H1 (cell line): ENCODE results near the gene RGS8. TPM values are rescaled to one million over a fixed set of nuclear protein-coding genes. Genes with fewer than 3 reads are reported as not detected.
A peak's percentile ranks its signal among the peaks of the same experiment; 100 is the strongest.

ENCODE experiments used
- polyA plus RNA-seq, 7 experiments: library from polyadenylated mRNA; depleted of rRNA in 3 of 7; stranded (reverse) in 5 of 7; unstranded in 2 of 7; fragments of >200 nt in 5 of 7; fragments of 200-250 nt in 2 of 7; gene quantifications; 1 replicate in 5 of 7; 2 replicates in 1 of 7; 4 replicates in 1 of 7; pipeline versions ENCODE4 v1.2.1 to v1.2.3, GENCODE V29; 2011 to 2013; ENCODE audit warnings: missing spikeins in 2 of 7, mixed read lengths in 2 of 7
- total RNA-seq: library from RNA; stranded (reverse); fragmentation: NEBNext Ultra II Directional; extraction: Animal tissue kit (Norgen Biotek cat#: 25700); gene quantifications from 2 replicates; pipeline ENCODE4 v1.2.1, GENCODE V29; 2021
- TF ChIP-seq, protein P1 (sequence below), 3 experiments: IDR thresholded peaks; 1 replicate in 2 of 3; 2 replicates in 1 of 3; pipeline versions ENCODE4 v1.5.1 to v1.6.1; 2011; ENCODE audit warnings: low read length in 3 of 3, mild to moderate bottlenecking in 3 of 3, inconsistent platforms in 2 of 3, low read depth in 1 of 3, moderate library complexity in 1 of 3; ENCODE audit not compliant: insufficient read depth in 1 of 3; ENCODE audit errors: control extremely low read depth in 1 of 3

The RGS8 gene
- total and polyA plus RNA-seq, 2 of the 8 experiments (the other 6 are each of a cell fraction or from before 2014, with no cell fraction given): 0.13 to 0.23 TPM

DNA sequence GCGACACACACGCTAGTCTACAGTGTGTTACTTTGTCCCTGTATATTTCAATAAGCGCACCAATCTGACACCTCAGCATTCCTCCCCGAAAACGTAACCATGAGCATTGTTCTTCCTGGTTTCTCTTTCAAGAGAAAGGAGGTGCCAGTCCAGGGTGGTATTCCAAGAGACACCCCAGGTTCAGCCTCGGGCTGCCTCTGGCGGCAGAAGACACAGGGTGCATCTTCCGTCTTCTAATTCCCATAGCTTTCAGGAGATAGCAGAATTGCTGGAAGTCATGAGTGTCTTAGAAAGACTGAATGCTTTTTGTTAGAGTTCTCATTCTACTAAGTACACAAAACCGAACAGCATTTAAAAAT, 15.9 kb upstream of the RGS8 start (continued):
- TF ChIP-seq, protein P1, sequence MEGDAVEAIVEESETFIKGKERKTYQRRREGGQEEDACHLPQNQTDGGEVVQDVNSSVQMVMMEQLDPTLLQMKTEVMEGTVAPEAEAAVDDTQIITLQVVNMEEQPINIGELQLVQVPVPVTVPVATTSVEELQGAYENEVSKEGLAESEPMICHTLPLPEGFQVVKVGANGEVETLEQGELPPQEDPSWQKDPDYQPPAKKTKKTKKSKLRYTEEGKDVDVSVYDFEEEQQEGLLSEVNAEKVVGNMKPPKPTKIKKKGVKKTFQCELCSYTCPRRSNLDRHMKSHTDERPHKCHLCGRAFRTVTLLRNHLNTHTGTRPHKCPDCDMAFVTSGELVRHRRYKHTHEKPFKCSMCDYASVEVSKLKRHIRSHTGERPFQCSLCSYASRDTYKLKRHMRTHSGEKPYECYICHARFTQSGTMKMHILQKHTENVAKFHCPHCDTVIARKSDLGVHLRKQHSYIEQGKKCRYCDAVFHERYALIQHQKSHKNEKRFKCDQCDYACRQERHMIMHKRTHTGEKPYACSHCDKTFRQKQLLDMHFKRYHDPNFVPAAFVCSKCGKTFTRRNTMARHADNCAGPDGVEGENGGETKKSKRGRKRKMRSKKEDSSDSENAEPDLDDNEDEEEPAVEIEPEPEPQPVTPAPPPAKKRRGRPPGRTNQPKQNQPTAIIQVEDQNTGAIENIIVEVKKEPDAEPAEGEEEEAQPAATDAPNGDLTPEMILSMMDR (IDR thresholded peaks at IDR 0.05; ENCODE audit: control extremely low read depth in 1 of 3, insufficient read depth in 1 of 3, low read depth in 1 of 3, low read length in 3 of 3): peak; percentile 35 to 48 (median 38); a peak in 3 of 4 replicates
- TF ChIP-seq, all 59 proteins: peak for 3
